Measurements from ENCODE around the gene PLA2G10.
"Not testable (repeated sequence)": the region's sequence is repeated elsewhere in the genome, so short reads cannot be mapped to it uniquely, and the experiment has no call there.

PLA2G10 gene

DNA sequence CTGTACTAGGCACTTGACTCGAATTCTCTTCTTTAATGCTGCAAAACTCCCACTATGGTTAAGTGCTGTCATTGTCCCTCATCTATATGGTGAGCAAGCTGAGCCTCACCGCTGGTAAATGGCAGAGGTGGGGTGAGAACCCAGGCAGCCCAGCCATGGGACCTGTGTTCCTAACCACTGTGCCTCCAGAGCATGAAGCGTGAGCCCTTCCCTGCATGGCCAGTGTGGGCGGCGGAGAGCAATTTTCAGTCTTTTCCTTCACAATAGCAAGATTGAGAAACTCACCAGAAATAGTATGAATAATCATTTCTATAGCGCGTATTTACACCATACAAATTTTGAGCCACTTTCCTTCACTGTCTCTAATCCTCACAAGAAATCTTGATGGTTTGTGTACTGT, 52.2 kb downstream of the PLA2G10 start:
- no peaks in the 10 kb centered on the region for H3K4me1 ChIP-seq (ENCODE audit: insufficient read depth, insufficient read length)
- peaks cover 82% of the 10 kb centered on the region for H3K36me3 ChIP-seq (ENCODE audit: insufficient read depth, insufficient read length, low read length)
- no peaks in the 10 kb centered on the region for H3K27me3 ChIP-seq (ENCODE audit: insufficient read depth, insufficient read length)
- no peak for DNase-seq (ENCODE audit: low read depth, low spot score)
- no peaks in the 10 kb centered on the region for H3K9me3 ChIP-seq (ENCODE audit: insufficient read depth, low read length)
- H3K9ac ChIP-seq (ENCODE audit: insufficient read length, low read depth) = no peak overlapping the region
- TF ChIP-seq ZNF274 (IDR thresholded peaks at IDR 0.05; ENCODE audit: low read depth, low read length) (no peak), SUZ12 (IDR thresholded peaks at IDR 0.05; ENCODE audit: extremely low read depth, insufficient read depth, insufficient read length) (no peak), YY1 (IDR thresholded peaks at IDR 0.05; ENCODE audit: insufficient read depth, insufficient read length) (no peak)
- no peak overlapping the region for H3K4me3 ChIP-seq (ENCODE audit: insufficient read length, low read depth)

DNA sequence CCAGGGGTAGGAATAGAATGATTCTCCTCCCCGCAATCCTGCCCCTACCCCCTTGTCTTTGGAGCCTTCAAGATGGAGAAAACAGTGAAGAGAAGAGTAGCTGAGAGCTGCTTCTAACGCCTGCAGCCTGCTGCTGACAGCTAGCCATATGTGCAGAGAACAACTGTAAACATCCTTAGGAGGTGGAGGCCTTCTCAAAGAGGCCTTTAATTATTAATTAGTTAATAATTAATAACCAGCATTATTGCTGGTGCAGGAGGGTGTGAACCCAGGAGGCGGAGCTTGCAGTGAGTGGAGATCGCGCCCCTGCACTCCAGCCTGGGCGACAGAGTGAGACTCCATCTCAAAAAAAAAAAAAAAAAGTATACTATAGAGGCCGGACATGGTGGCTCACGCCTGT, 52.9 kb downstream of the PLA2G10 start:
- peaks cover 76% of the 10 kb centered on the region for H3K36me3 ChIP-seq (ENCODE audit: insufficient read depth, insufficient read length, low read length)
- no peak overlapping the region for H3K9ac ChIP-seq (ENCODE audit: insufficient read length, low read depth)
- no peaks in the 10 kb centered on the region for H3K4me1 ChIP-seq (ENCODE audit: insufficient read depth, insufficient read length)
- no peak for TF ChIP-seq YY1 (IDR thresholded peaks at IDR 0.05; ENCODE audit: insufficient read depth, insufficient read length)
- no peaks in the 10 kb centered on the region for H3K27me3 ChIP-seq (ENCODE audit: insufficient read depth, insufficient read length)
- H3K9me3 ChIP-seq (ENCODE audit: insufficient read depth, low read length) = no peaks in the 10 kb centered on the region
- no peak overlapping the region for H3K4me3 ChIP-seq (ENCODE audit: insufficient read length, low read depth)
- DNase-seq (ENCODE audit: low read depth, low spot score) = no peak

DNA sequence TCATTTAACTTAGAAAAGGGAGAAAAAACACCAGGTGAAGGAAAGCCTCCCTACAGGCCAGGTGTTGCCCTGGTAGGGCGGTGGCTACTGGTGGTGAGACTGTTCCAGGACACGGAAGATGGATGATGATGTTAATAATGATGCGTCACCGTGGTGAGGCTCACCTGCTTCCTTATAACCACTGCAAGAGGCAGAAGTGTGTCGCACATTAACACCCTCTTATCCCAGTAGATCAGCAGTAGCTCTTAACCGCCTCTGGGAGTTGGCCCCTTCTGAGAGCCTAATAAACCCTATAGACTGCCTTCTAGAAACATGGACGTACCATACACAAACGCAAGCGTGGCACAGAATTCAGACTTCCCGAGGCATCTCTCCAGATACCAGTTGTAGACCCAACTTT, 53.6 kb downstream of the PLA2G10 start:
- Histone ChIP-seq H3K9ac (ENCODE audit: insufficient read length, low read depth) (no peak overlapping the region), H3K27me3 (ENCODE audit: insufficient read depth, insufficient read length) (no peaks in the 10 kb centered on the region), H3K4me3 (ENCODE audit: insufficient read length, low read depth) (no peak overlapping the region), H3K9me3 (ENCODE audit: insufficient read depth, low read length) (no peaks in the 10 kb centered on the region), H3K4me1 (ENCODE audit: insufficient read depth, insufficient read length) (no peaks in the 10 kb centered on the region), H3K36me3 (ENCODE audit: insufficient read depth, insufficient read length, low read length) (peaks cover 69% of the 10 kb centered on the region)
- no peak for TF ChIP-seq ZNF274 (IDR thresholded peaks at IDR 0.05; ENCODE audit: low read depth, low read length)
- no peak for TF ChIP-seq YY1 (IDR thresholded peaks at IDR 0.05; ENCODE audit: insufficient read depth, insufficient read length)
- TF ChIP-seq SUZ12 (IDR thresholded peaks at IDR 0.05; ENCODE audit: extremely low read depth, insufficient read depth, insufficient read length) = no peak
- no peak for DNase-seq (ENCODE audit: low read depth, low spot score)

DNA sequence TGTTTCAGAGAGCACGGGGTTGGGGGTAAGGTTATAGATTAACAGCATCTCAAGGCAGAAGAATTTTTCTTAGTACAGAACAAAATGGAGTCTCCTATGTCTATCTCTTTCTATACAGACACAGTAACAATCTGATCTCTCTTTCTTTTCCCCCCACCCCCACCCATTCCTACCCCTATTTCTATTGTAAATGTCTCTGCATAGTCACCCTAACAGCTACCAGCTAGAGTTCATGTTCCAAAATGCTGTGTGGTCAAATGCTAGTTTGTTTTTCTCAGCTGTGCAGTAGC, 57.2 kb downstream of the PLA2G10 start:
- Histone ChIP-seq H3K9ac (ENCODE audit: insufficient read length, low read depth) (peak overlapping the region; percentile 74), H3K36me3 (ENCODE audit: insufficient read depth, insufficient read length, low read length) (peaks cover 52% of the 10 kb centered on the region)
- H3K4me1 ChIP-seq (ENCODE audit: insufficient read depth, insufficient read length); DNase-seq (ENCODE audit: low read depth, low spot score); H3K4me3 ChIP-seq (ENCODE audit: insufficient read length, low read depth); H3K27me3 ChIP-seq (ENCODE audit: insufficient read depth, insufficient read length); H3K9me3 ChIP-seq (ENCODE audit: insufficient read depth, low read length): not testable (repeated sequence)

DNA sequence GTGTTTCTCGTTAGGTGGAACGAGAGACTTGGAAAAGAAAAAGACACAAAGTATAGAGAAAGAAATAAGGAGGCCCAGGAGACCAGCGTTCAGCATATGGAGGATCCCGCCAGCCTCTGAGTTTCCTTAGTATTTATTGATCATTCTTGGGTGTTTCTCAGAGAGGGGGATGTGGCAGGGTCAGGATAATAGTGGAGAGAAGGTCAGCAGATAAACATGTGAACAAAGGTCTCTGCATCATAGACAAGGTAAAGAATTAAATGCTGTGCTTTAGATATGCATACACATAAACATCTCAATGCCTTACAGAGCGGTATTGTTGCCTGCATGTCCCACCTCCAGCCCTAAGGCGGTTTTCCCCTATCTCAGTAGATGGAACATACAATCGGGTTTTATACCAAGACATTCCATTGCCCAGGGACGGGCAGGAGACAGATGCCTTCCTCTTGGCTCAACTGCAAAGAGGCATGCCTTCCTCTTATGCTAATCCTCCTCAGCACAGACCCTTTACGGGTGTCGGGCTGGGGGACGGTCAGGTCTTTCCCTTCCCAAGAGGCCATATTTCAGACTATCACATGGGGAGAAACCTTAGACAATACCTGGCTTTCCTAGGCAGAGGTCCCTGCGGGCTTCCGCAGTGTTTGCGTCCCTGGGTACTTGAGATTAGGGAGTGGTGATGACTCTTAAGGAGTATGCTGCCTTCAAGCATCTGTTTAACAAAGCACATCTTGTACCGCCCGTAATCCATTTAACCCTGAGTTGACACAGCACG, 57.7 kb downstream of the PLA2G10 start:
- Histone ChIP-seq H3K9ac (ENCODE audit: insufficient read length, low read depth) (peak overlapping the region; percentile 74), H3K36me3 (ENCODE audit: insufficient read depth, insufficient read length, low read length) (peaks cover 50% of the 10 kb centered on the region)
- DNase-seq (ENCODE audit: low read depth, low spot score) = not testable (repeated sequence)

DNA sequence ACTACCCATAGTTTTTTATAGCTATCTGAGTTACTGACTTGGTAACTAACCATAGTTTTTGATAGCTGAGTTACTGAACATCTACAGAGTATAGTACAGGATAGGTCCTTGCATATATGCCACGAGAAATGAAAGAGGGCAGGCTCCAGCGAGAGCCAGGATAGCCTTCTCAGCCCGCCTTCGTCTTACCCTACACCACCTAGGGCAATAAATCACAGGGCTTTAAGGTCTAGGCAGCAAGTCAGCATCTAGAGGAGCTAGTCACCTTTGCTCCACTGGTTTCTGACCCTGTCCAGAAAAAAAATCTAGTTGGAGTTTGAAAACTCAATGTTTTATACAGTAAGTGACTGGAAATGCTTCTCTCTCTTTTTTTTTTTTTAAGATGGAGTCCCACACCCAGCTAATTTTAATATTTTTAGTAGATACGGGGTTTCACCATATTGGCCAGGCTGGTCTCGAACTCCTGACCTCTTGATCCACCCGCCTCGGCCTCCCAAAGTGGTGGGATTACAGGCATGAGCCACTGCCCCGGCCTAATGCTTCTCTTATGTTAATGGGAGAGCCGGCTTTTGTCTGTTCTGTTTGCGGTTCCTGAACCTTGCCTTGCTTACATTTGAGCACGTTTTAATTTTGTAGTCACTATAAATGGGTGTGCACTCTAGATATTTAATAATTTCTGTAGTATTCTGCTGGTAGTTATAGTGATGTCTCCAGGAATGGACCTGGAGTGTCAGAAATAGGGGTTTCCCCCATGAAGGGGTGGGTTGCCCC, 58.5 kb downstream of the PLA2G10 start:
- no peak for DNase-seq (ENCODE audit: low read depth, low spot score)
- TF ChIP-seq ZNF274 (IDR thresholded peaks at IDR 0.05; ENCODE audit: low read depth, low read length) (no peak), YY1 (IDR thresholded peaks at IDR 0.05; ENCODE audit: insufficient read depth, insufficient read length) (no peak), SUZ12 (IDR thresholded peaks at IDR 0.05; ENCODE audit: extremely low read depth, insufficient read depth, insufficient read length) (no peak)
- Histone ChIP-seq H3K9me3 (ENCODE audit: insufficient read depth, low read length) (no peaks in the 10 kb centered on the region), H3K27me3 (ENCODE audit: insufficient read depth, insufficient read length) (no peaks in the 10 kb centered on the region), H3K36me3 (ENCODE audit: insufficient read depth, insufficient read length, low read length) (peaks cover 43% of the 10 kb centered on the region), H3K9ac (ENCODE audit: insufficient read length, low read depth) (peak overlapping the region; percentile 72), H3K4me1 (ENCODE audit: insufficient read depth, insufficient read length) (peaks cover 9% of the 10 kb centered on the region), H3K4me3 (ENCODE audit: insufficient read length, low read depth) (no peak overlapping the region)

More for the DNA sequence above, 57.7 kb downstream of the PLA2G10 start:
- H3K4me1 ChIP-seq (ENCODE audit: insufficient read depth, insufficient read length); H3K27me3 ChIP-seq (ENCODE audit: insufficient read depth, insufficient read length); H3K9me3 ChIP-seq (ENCODE audit: insufficient read depth, low read length); H3K4me3 ChIP-seq (ENCODE audit: insufficient read length, low read depth): not testable (repeated sequence)

DNA sequence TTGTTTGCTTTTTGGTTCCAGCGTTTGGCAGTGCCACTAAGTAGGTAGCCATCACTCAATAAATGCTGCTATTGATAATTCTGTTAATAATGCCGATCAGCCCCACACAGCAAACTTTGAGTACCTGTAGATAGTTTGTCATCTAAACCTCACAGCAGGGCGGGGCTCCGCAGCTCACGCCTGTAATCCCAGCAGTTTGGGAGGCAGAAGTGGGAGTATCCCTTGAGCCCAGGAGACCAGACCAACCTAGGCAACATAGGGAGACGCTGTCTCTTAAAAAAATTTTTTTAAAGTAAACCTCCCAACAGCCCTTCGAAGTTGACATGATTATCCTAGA, 59.8 kb downstream of the PLA2G10 start:
- no peak for TF ChIP-seq ZNF274 (IDR thresholded peaks at IDR 0.05; ENCODE audit: low read depth, low read length)
- TF ChIP-seq YY1 (IDR thresholded peaks at IDR 0.05; ENCODE audit: insufficient read depth, insufficient read length) = no peak
- TF ChIP-seq SUZ12 (IDR thresholded peaks at IDR 0.05; ENCODE audit: extremely low read depth, insufficient read depth, insufficient read length) = no peak
- peak overlapping the region; percentile 97 for H3K4me3 ChIP-seq (ENCODE audit: insufficient read length, low read depth)
- H3K9ac ChIP-seq (ENCODE audit: insufficient read length, low read depth) = no peak overlapping the region
- H3K36me3 ChIP-seq (ENCODE audit: insufficient read depth, insufficient read length, low read length) = peaks cover 31% of the 10 kb centered on the region
- no peaks in the 10 kb centered on the region for H3K9me3 ChIP-seq (ENCODE audit: insufficient read depth, low read length)
- DNase-seq (ENCODE audit: low read depth, low spot score) = no peak
- H3K4me1 ChIP-seq (ENCODE audit: insufficient read depth, insufficient read length) = peaks cover 9% of the 10 kb centered on the region
- no peaks in the 10 kb centered on the region for H3K27me3 ChIP-seq (ENCODE audit: insufficient read depth, insufficient read length)

All from NT2/D1 (cell line).